ENCODE results near the gene IRF8. TPM values are rescaled to one million over a fixed set of nuclear protein-coding genes. Genes with fewer than 3 reads are reported as not detected.

IRF8 gene
- polyA plus RNA-seq, 1 experiment: not detected

DNA sequence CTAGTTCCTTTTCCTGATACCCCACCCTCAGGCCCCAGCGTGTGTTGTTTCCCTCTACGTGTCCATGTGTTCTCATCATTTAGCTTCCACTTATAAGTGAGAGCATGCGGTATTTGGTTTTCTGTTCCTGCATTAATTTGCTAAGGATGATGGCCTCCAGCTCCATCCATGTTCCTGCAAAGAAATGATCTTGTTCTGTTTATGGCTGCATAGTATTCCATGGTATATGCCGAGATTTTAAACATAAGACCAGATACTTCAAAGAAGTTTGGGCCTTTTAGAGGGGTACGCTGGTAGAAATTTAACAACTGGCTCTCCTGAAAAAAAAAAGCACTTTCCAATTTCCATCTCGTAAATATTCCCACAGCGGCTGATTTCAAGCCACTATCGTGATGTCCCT is 59.8 kb downstream of the IRF8 start:
- DNase-seq (ENCODE audit: low read depth, low spot score): no peak

DNA sequence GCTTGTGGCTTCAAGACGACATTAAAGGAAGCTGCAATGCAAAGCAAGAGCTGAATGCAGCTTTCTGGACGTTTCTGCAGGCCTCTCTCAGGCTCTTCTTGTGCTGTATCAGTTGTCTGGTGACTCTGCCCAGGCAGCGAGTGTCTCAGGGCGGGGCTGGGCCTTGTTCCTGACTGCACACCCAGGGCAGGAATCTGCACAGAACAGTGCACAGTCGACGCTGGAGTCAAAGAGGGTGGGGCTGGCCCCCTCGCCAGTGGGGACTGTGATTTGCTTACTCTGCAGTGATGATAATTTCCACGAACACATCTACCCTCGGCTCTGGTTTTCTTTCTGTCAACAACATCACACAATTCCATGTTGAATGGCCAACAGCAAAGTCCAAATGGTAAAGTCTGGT is 60.7 kb downstream of the IRF8 start:
- TF ChIP-seq, protein P1, sequence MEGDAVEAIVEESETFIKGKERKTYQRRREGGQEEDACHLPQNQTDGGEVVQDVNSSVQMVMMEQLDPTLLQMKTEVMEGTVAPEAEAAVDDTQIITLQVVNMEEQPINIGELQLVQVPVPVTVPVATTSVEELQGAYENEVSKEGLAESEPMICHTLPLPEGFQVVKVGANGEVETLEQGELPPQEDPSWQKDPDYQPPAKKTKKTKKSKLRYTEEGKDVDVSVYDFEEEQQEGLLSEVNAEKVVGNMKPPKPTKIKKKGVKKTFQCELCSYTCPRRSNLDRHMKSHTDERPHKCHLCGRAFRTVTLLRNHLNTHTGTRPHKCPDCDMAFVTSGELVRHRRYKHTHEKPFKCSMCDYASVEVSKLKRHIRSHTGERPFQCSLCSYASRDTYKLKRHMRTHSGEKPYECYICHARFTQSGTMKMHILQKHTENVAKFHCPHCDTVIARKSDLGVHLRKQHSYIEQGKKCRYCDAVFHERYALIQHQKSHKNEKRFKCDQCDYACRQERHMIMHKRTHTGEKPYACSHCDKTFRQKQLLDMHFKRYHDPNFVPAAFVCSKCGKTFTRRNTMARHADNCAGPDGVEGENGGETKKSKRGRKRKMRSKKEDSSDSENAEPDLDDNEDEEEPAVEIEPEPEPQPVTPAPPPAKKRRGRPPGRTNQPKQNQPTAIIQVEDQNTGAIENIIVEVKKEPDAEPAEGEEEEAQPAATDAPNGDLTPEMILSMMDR (IDR thresholded peaks at IDR 0.05; ENCODE audit: low read depth, low read length): no peak
- no peak overlapping the region for H3K27ac ChIP-seq (ENCODE audit: low read depth, low read length)
- DNase-seq (ENCODE audit: low read depth, low spot score): no peak
- POLR2A ChIA-PET: no interaction called here
- peaks cover 3% of the 10 kb centered on the region; the same call in 1 of the 2 replicates for H3K9me3 ChIP-seq (ENCODE audit: control insufficient read depth, insufficient read depth, low read length)
- no peak overlapping the region for H3K4me3 ChIP-seq (ENCODE audit: low read depth, low read length)
- peaks cover 55% of the 10 kb centered on the region for H3K27me3 ChIP-seq (ENCODE audit: control insufficient read depth, insufficient read depth, low read length)
- CTCF ChIA-PET: no interaction called here

More for the DNA sequence above, 59.8 kb downstream of the IRF8 start:
- TF ChIP-seq, protein P1 (IDR thresholded peaks at IDR 0.05; ENCODE audit: low read depth, low read length): no peak
- ChIA-PET POLR2A (no interaction called here), CTCF (no interaction called here)
- H3K27ac ChIP-seq (ENCODE audit: low read depth, low read length): no peak overlapping the region
- H3K4me3 ChIP-seq (ENCODE audit: low read depth, low read length): no peak overlapping the region
- H3K9me3 ChIP-seq (ENCODE audit: control insufficient read depth, insufficient read depth, low read length): peaks cover 3% of the 10 kb centered on the region; the same call in 1 of the 2 replicates
- peaks cover 58% of the 10 kb centered on the region for H3K27me3 ChIP-seq (ENCODE audit: control insufficient read depth, insufficient read depth, low read length)

DNA sequence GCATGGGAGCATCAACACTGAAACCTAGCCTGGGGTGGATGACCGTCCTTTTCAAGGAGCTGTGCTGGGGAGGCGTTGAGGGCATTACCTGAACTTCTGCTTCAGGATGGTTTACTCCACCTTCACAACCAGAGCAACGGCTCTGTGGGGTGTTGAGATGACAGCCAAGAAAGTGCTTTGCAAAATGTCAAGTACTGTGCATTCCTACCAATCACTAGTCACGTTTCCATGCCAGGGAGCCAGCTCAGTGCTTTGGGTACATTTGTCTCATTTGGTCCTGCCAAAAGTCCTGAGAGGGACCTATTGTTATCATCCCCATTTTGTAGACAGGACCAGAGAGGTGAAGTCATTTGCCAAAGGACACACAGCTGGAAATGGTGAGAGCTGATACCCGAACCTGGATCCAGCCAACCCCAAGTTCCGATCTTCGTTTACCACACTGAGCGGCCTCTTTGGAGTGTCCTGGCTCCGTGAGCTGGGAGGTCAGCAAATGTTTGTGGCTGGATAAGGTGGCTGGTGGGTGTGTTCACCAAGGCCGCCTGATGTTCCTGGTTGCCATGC is 61.6 kb downstream of the IRF8 start:
- ChIA-PET CTCF (no interaction called here), POLR2A (no interaction called here)
- Histone ChIP-seq H3K27me3 (ENCODE audit: control insufficient read depth, insufficient read depth, low read length) (peaks cover 52% of the 10 kb centered on the region), H3K4me3 (ENCODE audit: low read depth, low read length) (no peak overlapping the region), H3K9me3 (ENCODE audit: control insufficient read depth, insufficient read depth, low read length) (peaks cover 3% of the 10 kb centered on the region; the same call in 1 of the 2 replicates), H3K27ac (ENCODE audit: low read depth, low read length) (no peak overlapping the region)
- TF ChIP-seq, protein P1 (IDR thresholded peaks at IDR 0.05; ENCODE audit: low read depth, low read length): no peak
- DNase-seq (ENCODE audit: low read depth, low spot score): no peak

DNA sequence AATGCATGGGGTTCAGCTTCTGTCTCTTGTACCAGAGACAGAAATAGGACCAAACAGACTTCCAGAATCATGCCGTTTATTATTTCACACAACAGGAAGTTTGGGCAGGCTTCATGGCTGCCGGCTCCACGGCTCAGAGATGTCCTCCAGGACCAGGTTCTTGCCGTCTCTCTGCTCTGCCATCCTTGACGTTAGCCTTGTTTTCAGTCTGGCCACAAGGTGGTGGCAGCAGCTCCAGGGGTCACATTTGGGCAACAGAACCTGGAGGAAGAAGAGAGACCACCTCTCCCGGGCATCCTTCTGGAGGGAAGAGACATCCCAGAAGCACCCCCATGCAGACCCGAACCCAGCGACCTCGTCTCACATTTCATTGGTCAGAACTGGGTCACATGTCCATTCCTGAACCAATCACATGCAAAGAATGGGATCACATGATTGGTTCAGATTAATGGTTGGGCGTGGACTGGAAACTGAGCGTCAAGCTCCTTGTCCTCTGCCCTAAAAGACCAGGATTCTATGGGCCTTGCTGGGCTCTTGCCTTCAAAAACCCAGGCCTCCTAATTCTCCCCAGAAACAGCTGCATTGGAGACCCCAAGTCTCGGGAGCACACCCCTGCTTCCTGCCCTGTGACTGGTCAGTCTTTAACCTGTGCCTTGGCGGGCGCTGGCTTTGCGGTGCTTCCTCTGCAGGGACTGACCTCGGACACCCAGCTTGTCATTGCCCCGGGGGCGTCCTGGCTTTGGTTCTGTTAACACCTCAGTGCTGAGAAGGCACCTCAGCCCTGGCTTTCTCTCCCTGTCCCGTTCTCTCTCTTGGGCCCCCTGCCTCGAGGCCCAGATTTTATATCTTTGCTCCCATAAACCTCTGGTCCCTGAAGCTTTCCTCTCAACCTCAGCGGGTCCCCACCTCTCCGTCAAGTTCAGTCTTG is 63.3 kb downstream of the IRF8 start:
- DNase-seq (ENCODE audit: low read depth, low spot score): no peak
- TF ChIP-seq, protein P1 (IDR thresholded peaks at IDR 0.05; ENCODE audit: low read depth, low read length): no peak
- CTCF ChIA-PET: no interaction called here
- Histone ChIP-seq H3K4me3 (ENCODE audit: low read depth, low read length) (no peak overlapping the region), H3K27ac (ENCODE audit: low read depth, low read length) (no peak overlapping the region), H3K27me3 (ENCODE audit: control insufficient read depth, insufficient read depth, low read length) (peaks cover 48% of the 10 kb centered on the region), H3K9me3 (ENCODE audit: control insufficient read depth, insufficient read depth, low read length) (peaks cover 3% of the 10 kb centered on the region; the same call in 1 of the 2 replicates)
- POLR2A ChIA-PET: no interaction called here

DNA sequence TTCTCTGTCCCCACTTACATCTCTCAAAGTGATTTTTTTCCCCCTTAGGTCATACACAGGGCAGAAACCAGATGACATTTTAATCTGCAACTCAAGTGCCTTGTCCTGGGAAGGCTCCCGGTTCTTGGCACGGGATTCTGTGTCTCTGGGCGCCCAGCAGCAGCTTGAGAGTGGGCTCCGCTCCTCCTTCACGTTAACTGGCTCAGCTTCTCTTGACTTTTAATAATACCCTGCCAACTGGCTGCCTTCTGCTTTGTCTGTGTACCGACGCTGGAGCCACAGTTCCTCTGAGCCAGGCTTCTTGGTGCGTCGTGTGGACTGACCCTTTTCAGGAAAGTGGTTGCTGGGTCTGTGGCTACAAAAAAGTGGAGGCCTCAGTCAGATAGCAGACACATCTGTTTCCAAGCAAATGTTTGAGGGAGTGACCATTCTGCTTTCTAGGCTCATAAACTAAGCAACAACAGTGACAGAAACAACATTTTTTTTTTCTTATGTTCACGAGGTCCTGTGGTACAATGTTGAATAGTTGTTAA is 64.9 kb downstream of the IRF8 start:
- H3K27me3 ChIP-seq (ENCODE audit: control insufficient read depth, insufficient read depth, low read length): peaks cover 53% of the 10 kb centered on the region

More for the DNA sequence above, 64.9 kb downstream of the IRF8 start:
- TF ChIP-seq, protein P1 (IDR thresholded peaks at IDR 0.05; ENCODE audit: low read depth, low read length): no peak
- ChIA-PET POLR2A (no interaction called here), CTCF (no interaction called here)
- Histone ChIP-seq H3K27ac (ENCODE audit: low read depth, low read length) (no peak overlapping the region), H3K9me3 (ENCODE audit: control insufficient read depth, insufficient read depth, low read length) (peaks cover 3% of the 10 kb centered on the region; the same call in 1 of the 2 replicates), H3K4me3 (ENCODE audit: low read depth, low read length) (no peak overlapping the region)
- DNase-seq (ENCODE audit: low read depth, low spot score): no peak
